ENCODE data around the gene TLN1. TPM values are rescaled to one million over a fixed set of nuclear protein-coding genes. Genes with fewer than 3 reads are reported as not detected.

Gene TLN1
- total and polyA plus RNA-seq, 2 of the 4 experiments (the other 2 are of a cell fraction): 228 to 346 TPM

- POLR2A ChIA-PET (ENCODE audit: unreplicated experiment): no interaction called here
- intact Hi-C loops (cut with micrococcal nuclease): no loop called here
- peak overlapping the region; percentile 27; the same call in 1 of the 2 replicates for H3K4me2 ChIP-seq (ENCODE audit: low read depth, low read length)
Measured at GRCh38 chr9:35674025-35674361, 58.0 kb downstream of the TLN1 start.

More at GRCh38 chr9:35674025-35674361, 58.0 kb downstream of the TLN1 start:
- H3K27ac ChIP-seq (ENCODE audit: insufficient read depth, low read length): no peak overlapping the region
- DNase-seq: no peak
- H3K4me3 ChIP-seq (ENCODE audit: insufficient read depth, low read depth, low read length): peak overlapping the region; percentile 16; the same call in 1 of the 2 replicates
- peak overlapping the region; percentile 24 for H3K4ac ChIP-seq (ENCODE audit: low read depth, low read length)
- H3K9me3 ChIP-seq (ENCODE audit: control insufficient read depth, insufficient read depth, low read length): no peaks in the 10 kb centered on the region
- H2BK20ac ChIP-seq (ENCODE audit: low read depth, low read length): peak overlapping the region; percentile 47; the same call in 1 of the 2 replicates
- H4K20me1 ChIP-seq (ENCODE audit: insufficient read depth, low read length): no peaks in the 10 kb centered on the region
- peak overlapping the region; percentile 40; the same call in 1 of the 2 replicates for H4K5ac ChIP-seq (ENCODE audit: low read depth, low read length)
- no CpG with 5 or more reads among the region's 3 CpGs for WGBS, 2 experiments (ENCODE audit: extremely low coverage in 2 of 2, insufficient read length in 1 of 2)
- peak overlapping the region; percentile 70; the same call in 1 of the 2 replicates for H4K91ac ChIP-seq (ENCODE audit: insufficient read depth, low read depth, low read length)
- H3K36me3 ChIP-seq (ENCODE audit: control insufficient read depth, insufficient read depth, low read length): no peaks in the 10 kb centered on the region
- peak overlapping the region; percentile 58; the same call in 1 of the 2 replicates for H3K14ac ChIP-seq (replicated peaks; ENCODE audit: low read depth, low read length)
- in situ Hi-C loops (cut with MboI; ENCODE audit: low sequenced_read_pairs): no loop called here
- H3K27me3 ChIP-seq (ENCODE audit: control insufficient read depth, insufficient read depth, low read length): no peaks in the 10 kb centered on the region
- no peak overlapping the region for H3K23ac ChIP-seq (ENCODE audit: low read depth, low read length)
- BruUV-seq (replicated peaks): no TSS peak
- no peak overlapping the region for H3K56ac ChIP-seq (ENCODE audit: extremely low read depth, insufficient read depth, low read length)
- peak overlapping the region in 1 of 2 experiments; percentile 23; a peak in 1 of 4 replicates for H4K8ac ChIP-seq (ENCODE audit: low read depth in 2 of 2, low read length in 2 of 2)
- peak overlapping the region; percentile 6; the same call in 1 of the 2 replicates for H3K9ac ChIP-seq (ENCODE audit: low read depth, low read length)
- peak overlapping the region; percentile 85 for H2AK9ac ChIP-seq (replicated peaks; ENCODE audit: low read depth, low read length, poor library complexity)
- no peak overlapping the region for H2BK5ac ChIP-seq (ENCODE audit: low read depth, low read length, poor library complexity, severe bottlenecking)
- peak overlapping the region; percentile 63; the same call in 1 of the 2 replicates for H2AK5ac ChIP-seq (ENCODE audit: low read depth, low read length)
- ATAC-seq (ENCODE audit: low read depth): no peak
- H2BK15ac ChIP-seq (ENCODE audit: low read depth, low read length): peak overlapping the region; percentile 54; the same call in 1 of the 3 replicates
- CTCF ChIA-PET: interaction anchor here (1.1 kb wide), 1 partner anchor 16 kb away, joined by 3 read pairs; the partner anchor contains the start of gene CCDC107
- TF ChIP-seq MAFK (IDR thresholded peaks at IDR 0.05; ENCODE audit: low read depth, low read length): no peak
- TF ChIP-seq CEBPB (IDR thresholded peaks at IDR 0.05; ENCODE audit: low read depth, low read length): no peak
- TF ChIP-seq SMC3 (IDR thresholded peaks at IDR 0.05; ENCODE audit: low read depth, low read length): no peak
- TF ChIP-seq CTCF (conservative IDR thresholded peaks at IDR 0.05; ENCODE audit: low read depth, low read length): no peak
- TF ChIP-seq USF2 (IDR thresholded peaks at IDR 0.05; ENCODE audit: low read depth, low read length): no peak
- no peak for TF ChIP-seq POLR2A (IDR thresholded peaks at IDR 0.05; ENCODE audit: low read depth, low read length)
- TF ChIP-seq BHLHE40 (IDR thresholded peaks at IDR 0.05; ENCODE audit: low read depth, low read length): no peak
- H2BK120ac ChIP-seq (ENCODE audit: low read depth, low read length): no peak overlapping the region
- H3K18ac ChIP-seq (ENCODE audit: low read depth, low read length): peak overlapping the region; percentile 22; the same call in 1 of the 2 replicates
- H3K79me1 ChIP-seq (ENCODE audit: low read depth in 1 of 2, low read length in 2 of 2): no peaks in the 10 kb centered on the region; a peak in 2 of 4 replicates
- H3K4me1 ChIP-seq (ENCODE audit: control insufficient read depth, insufficient read depth, low read length): peaks cover 19% of the 10 kb centered on the region
- H2AFZ ChIP-seq (replicated peaks; ENCODE audit: low read length, poor library complexity): peak overlapping the region; percentile 53
- dilution Hi-C loops (cut with HindIII; ENCODE audit: low sequenced_read_pairs, unreplicated experiment): no loop called here
- H3K9me1 ChIP-seq (ENCODE audit: insufficient read depth, low read length): peaks cover 18% of the 10 kb centered on the region
